ENCODE data around the gene GMDS. TPM values are rescaled to one million over a fixed set of nuclear protein-coding genes. Genes with fewer than 3 reads are reported as not detected.

GMDS gene
- total RNA-seq, 1 donor from 2014 or later = 65.2 TPM

- DNase-seq (ENCODE audit: low spot score) = no peak
These were observed 619.5 kb downstream of the GMDS start for GRCh38 chr6:1625794-1626435.

- DNase-seq (ENCODE audit: low spot score) = no peak
These were observed 620.3 kb downstream of the GMDS start for GRCh38 chr6:1624851-1625781.

GRCh38 chr6:1624058-1624850 is 621.2 kb downstream of the GMDS start:
- DNase-seq (ENCODE audit: low spot score) = no peak

- DNase-seq (ENCODE audit: low spot score) = no peak
These were observed 621.7 kb downstream of the GMDS start for GRCh38 chr6:1623769-1624057.

- DNase-seq (ENCODE audit: low spot score) = no peak
These were observed 622.3 kb downstream of the GMDS start for GRCh38 chr6:1622851-1623768.

GRCh38 chr6:1622220-1622850 is 623.1 kb downstream of the GMDS start:
- no peak for DNase-seq (ENCODE audit: low spot score)

GRCh38 chr6:1621070-1621701 is 624.2 kb downstream of the GMDS start:
- DNase-seq (ENCODE audit: low spot score) = no peak

GRCh38 chr6:1620504-1621069 is 624.8 kb downstream of the GMDS start:
- no peak for DNase-seq (ENCODE audit: low spot score)

- no peak for DNase-seq (ENCODE audit: low spot score)
These were observed 625.5 kb downstream of the GMDS start for GRCh38 chr6:1619673-1620503.

GRCh38 chr6:1619098-1619672 is 626.2 kb downstream of the GMDS start:
- no peak for DNase-seq (ENCODE audit: low spot score)

- DNase-seq (ENCODE audit: low spot score) = no peak
These were observed 626.9 kb downstream of the GMDS start for GRCh38 chr6:1618311-1619097.

- no peak for DNase-seq (ENCODE audit: low spot score)
These were observed 627.7 kb downstream of the GMDS start for GRCh38 chr6:1617466-1618310.

GRCh38 chr6:1616701-1617463 is 628.5 kb downstream of the GMDS start:
- no peak for DNase-seq (ENCODE audit: low spot score)

- DNase-seq (ENCODE audit: low spot score) = no peak
These were observed 629.5 kb downstream of the GMDS start for GRCh38 chr6:1615853-1616420.

GRCh38 chr6:1615151-1615852 is 630.1 kb downstream of the GMDS start:
- no peak for DNase-seq (ENCODE audit: low spot score)
